Caco-2 (cell line): ENCODE results near the gene RBMXL2. TPM values are rescaled to one million over a fixed set of nuclear protein-coding genes. Genes with fewer than 3 reads are reported as not detected.

Source experiments
- Bru-seq: library from RNA; stranded (reverse); fragments of 400-500 nt; gene quantifications from one replicate; lab custom pipeline; 2021; lab: Mats Ljungman, UMichigan
- BruChase-seq, 2 experiments: library from RNA; stranded (reverse); fragments of 400-500 nt; gene quantifications; one replicate each; lab custom pipeline; 2021; lab: Mats Ljungman, UMichigan
- BruUV-seq: library from RNA; stranded (reverse); fragments of 400-500 nt; replicated peaks from 2 replicates; lab custom pipeline; 2021; lab: Mats Ljungman, UMichigan
- CTCF ChIA-PET: fragments of 300-600 bp; sonication (Branson Sonifier 250); formaldehyde crosslinking; loops from one replicate; lab custom pipeline; 2022; ENCODE audit warnings: antibody characterized with exemption; lab: Charles Lee
- POLR2A ChIA-PET: fragments of 300-600 bp; sonication (Branson Sonifier 250); formaldehyde crosslinking; loops from one replicate; lab custom pipeline; 2022; ENCODE audit warnings: antibody characterized with exemption; lab: Charles Lee
- DNase-seq, 2 experiments: peaks; one replicate each; pipeline versions ENCODE4 v3.0.0 to v3.0.0-alpha.2; 2020 to 2022
- H3K27me3 ChIP-seq: replicated peaks from 2 replicates; pipeline ENCODE4 v1.6.0; 2011; ENCODE audit warnings: low read length; ENCODE audit not compliant: control insufficient read depth, insufficient read depth
- H3K36me3 ChIP-seq: 2 replicates; pipeline ENCODE4 v1.5.1; 2011; ENCODE audit warnings: low read length; ENCODE audit not compliant: control insufficient read depth, insufficient read depth
- H3K4me1 ChIP-seq: fragments of 250-450 bp; sonication (Bioruptor Pico); 2 replicates; pipeline ENCODE4 v1.5.1; 2020; ENCODE audit warnings: mild to moderate bottlenecking
- H3K4me3 ChIP-seq: 2 replicates; pipeline ENCODE4 v1.5.1; 2011; ENCODE audit warnings: low read depth, mild to moderate bottlenecking, control low read depth, low read length
- H3K9me3 ChIP-seq: fragments of 250-450 bp; sonication (Bioruptor Pico); 2 replicates; pipeline ENCODE4 v1.5.1; 2020; ENCODE audit warnings: mild to moderate bottlenecking, moderate library complexity
- H3K27ac Mint-ChIP-seq: one replicate; pipeline ENCODE4 v1.8.0; 2022; ENCODE audit warnings: mixed read lengths; ENCODE audit not compliant: unreplicated experiment
- H3K27me3 Mint-ChIP-seq: one replicate; pipeline ENCODE4 v1.8.0; 2022; ENCODE audit warnings: mixed read lengths; ENCODE audit not compliant: insufficient read depth, unreplicated experiment
- H3K36me3 Mint-ChIP-seq: one replicate; pipeline ENCODE4 v1.8.0; 2022; ENCODE audit warnings: mild to moderate bottlenecking, mixed read lengths; ENCODE audit not compliant: insufficient read depth, unreplicated experiment
- H3K4me1 Mint-ChIP-seq: one replicate; pipeline ENCODE4 v1.8.0; 2022; ENCODE audit warnings: low read depth, mixed read lengths; ENCODE audit not compliant: unreplicated experiment
- H3K4me3 Mint-ChIP-seq: one replicate; pipeline ENCODE4 v1.8.0; 2022; ENCODE audit warnings: mild to moderate bottlenecking, moderate library complexity, mixed read lengths; ENCODE audit not compliant: unreplicated experiment
- H3K9me3 Mint-ChIP-seq: one replicate; pipeline ENCODE4 v1.8.0; 2022; ENCODE audit warnings: mixed read lengths; ENCODE audit not compliant: unreplicated experiment
- intact Hi-C: fragments of 100-400 bp; cut with micrococcal nuclease; formaldehyde crosslinking; loops from one replicate; pipeline ENCODE4 v1.10.0; 2022; ENCODE audit not compliant: unreplicated experiment
- long read RNA-seq: library from polyadenylated mRNA; stranded (forward); transcript quantifications from one replicate; pipeline ENCODE4 v2.0.0, GENCODE V29; 2022
- total RNA-seq: library from RNA; stranded (reverse); gene quantifications from 2 replicates; pipeline ENCODE4 v1.2.3, GENCODE V29; 2022
- TF ChIP-seq, protein P1 (sequence below), 2 experiments: fragments of 200-600 bp in 1 of 2; IDR thresholded peaks; 1 replicate in 1 of 2; 2 replicates in 1 of 2; pipeline versions ENCODE4 v1.5.1 to v1.8.0; 2011 to 2022; ENCODE audit warnings: antibody characterized with exemption in 1 of 2, control low read depth in 1 of 2, inconsistent platforms in 1 of 2, low read depth in 1 of 2, low read length in 1 of 2, mild to moderate bottlenecking in 1 of 2, moderate library complexity in 1 of 2; ENCODE audit not compliant: insufficient read depth in 1 of 2, severe bottlenecking in 1 of 2, unreplicated experiment in 1 of 2

The RBMXL2 gene
- total RNA-seq, result not detected in 2 replicates
- Bru-seq, nascent RNA, result not detected
- BruChase-seq, experiment 1, labeled RNA remaining after a 2-hour chase, result not detected
- BruChase-seq, experiment 2, labeled RNA remaining after a 6-hour chase, result not detected
- long read RNA-seq, result 0 reads

DNA sequence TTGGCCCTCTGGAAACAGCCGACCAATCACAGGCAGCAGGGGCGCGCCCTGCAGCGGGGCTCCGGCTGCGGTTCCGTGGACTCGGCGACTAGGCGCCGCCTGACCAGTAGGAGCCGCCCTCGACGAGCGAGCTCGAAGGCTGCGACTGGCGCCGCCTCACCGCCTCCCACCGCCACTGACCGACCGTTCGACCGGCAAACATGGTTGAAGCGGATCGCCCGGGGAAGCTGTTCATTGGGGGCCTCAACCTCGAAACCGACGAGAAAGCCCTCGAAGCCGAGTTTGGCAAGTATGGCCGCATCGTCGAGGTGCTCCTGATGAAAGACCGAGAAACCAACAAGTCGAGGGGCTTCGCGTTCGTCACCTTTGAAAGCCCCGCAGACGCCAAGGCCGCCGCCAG lies at the start of gene RBMXL2:
Gene RBMXL2, plus strand, starts transcription at position 78 of the 400 bp plus-strand sequence. Its CDS starts 123 bp downstream, at position 201.
- DNase-seq, result no peak
- Mint-ChIP-seq H3K4me3 (no peak within 1 kb of the TSS), H3K9me3 (no peaks in the 10 kb centered on the region), H3K36me3 (no peaks in the 10 kb centered on the region), H3K27ac (no peak within 1 kb of the TSS), H3K27me3 (peaks cover 8% of the 10 kb centered on the region), H3K4me1 (no peaks in the 10 kb centered on the region)
- BruUV-seq, result no TSS peak
- ChIA-PET CTCF (interaction anchor here (0.7 kb wide), 1 partner anchor 461 kb away, joined by 3 read pairs; no protein-coding TSS in a partner anchor), POLR2A (no interaction called here)
- Histone ChIP-seq H3K4me3 (no peak within 1 kb of the TSS), H3K27me3 (no peaks in the 10 kb centered on the region), H3K4me1 (no peaks in the 10 kb centered on the region), H3K9me3 (no peaks in the 10 kb centered on the region), H3K36me3 (no peaks in the 10 kb centered on the region)
- TF ChIP-seq, protein P1, sequence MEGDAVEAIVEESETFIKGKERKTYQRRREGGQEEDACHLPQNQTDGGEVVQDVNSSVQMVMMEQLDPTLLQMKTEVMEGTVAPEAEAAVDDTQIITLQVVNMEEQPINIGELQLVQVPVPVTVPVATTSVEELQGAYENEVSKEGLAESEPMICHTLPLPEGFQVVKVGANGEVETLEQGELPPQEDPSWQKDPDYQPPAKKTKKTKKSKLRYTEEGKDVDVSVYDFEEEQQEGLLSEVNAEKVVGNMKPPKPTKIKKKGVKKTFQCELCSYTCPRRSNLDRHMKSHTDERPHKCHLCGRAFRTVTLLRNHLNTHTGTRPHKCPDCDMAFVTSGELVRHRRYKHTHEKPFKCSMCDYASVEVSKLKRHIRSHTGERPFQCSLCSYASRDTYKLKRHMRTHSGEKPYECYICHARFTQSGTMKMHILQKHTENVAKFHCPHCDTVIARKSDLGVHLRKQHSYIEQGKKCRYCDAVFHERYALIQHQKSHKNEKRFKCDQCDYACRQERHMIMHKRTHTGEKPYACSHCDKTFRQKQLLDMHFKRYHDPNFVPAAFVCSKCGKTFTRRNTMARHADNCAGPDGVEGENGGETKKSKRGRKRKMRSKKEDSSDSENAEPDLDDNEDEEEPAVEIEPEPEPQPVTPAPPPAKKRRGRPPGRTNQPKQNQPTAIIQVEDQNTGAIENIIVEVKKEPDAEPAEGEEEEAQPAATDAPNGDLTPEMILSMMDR (IDR thresholded peaks at IDR 0.05; ENCODE audit: insufficient read depth in 1 of 2, low read depth in 1 of 2, low read length in 1 of 2, severe bottlenecking in 1 of 2, unreplicated experiment in 1 of 2), result no peak
- intact Hi-C loops, result no loop called here

DNA sequence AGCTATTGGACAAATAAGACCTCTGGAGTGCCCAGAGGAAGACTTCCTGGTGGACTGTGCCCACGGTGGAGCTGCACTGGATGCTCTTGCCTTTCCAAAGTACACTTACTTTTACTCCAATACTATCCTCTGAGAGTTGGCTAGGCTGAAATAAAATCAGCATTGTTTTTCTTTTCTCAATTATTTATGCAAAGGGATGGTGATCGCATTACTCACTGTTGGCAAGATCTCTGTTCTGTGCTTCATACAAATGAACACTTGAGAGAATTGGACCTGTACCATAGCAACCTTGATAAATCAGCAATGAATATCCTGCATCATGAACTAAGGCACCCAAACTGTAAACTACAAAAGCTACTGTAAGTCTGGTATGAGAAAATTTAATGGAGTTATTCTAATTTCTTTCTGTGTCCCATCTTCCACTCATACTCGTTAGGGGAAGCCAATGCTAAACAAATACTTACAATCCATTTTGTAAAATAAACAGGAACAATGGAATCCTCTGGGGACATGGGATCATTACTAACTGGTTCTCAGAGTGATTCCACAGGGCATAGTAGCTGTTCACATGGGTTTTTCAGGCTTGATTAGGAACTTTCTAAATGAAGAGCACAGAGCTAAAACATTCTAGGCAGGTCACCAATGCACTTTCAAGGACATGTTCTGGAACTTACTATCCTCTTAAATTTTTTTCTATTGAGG lies 42.2 kb upstream of the RBMXL2 start:
- no peaks in the 10 kb centered on the region for H3K4me1 Mint-ChIP-seq

DNA sequence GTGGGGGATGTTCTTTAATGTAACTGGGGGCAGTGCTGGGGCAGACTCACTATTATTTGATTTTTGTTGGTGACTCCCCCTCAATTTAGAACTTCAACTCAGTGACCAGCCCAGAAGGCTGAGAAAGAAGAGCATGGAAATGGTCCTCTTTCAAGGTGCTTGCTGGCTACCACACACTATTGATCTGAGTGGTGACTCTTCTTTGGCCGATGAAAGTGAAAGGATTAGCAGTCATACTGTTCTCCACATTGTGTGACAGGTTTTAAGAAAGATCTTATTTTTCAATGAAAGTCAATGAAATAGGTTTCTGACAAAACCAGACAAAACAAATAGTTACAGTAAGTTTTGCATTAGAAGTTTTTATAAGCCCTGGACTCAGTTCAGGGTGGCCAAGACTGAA lies 38.6 kb upstream of the RBMXL2 start:
- Mint-ChIP-seq H3K4me3 (no peak overlapping the region), H3K9me3 (no peaks in the 10 kb centered on the region), H3K4me1 (no peaks in the 10 kb centered on the region), H3K27me3 (peaks cover 7% of the 10 kb centered on the region), H3K36me3 (no peaks in the 10 kb centered on the region), H3K27ac (no peak overlapping the region)
- intact Hi-C loops, result no loop called here
- TF ChIP-seq, protein P1 (IDR thresholded peaks at IDR 0.05; ENCODE audit: insufficient read depth in 1 of 2, low read depth in 1 of 2, low read length in 1 of 2, severe bottlenecking in 1 of 2, unreplicated experiment in 1 of 2), result no peak
- no peak overlapping the region for H3K4me3 ChIP-seq
- DNase-seq, result no peak
- no peaks in the 10 kb centered on the region for H3K36me3 ChIP-seq
- H3K27me3 ChIP-seq, result no peaks in the 10 kb centered on the region
- BruUV-seq, result no TSS peak
- no peaks in the 10 kb centered on the region for H3K9me3 ChIP-seq
- ChIA-PET CTCF (interaction anchor here (0.8 kb wide), 1 partner anchor 293 kb away, joined by 4 read pairs; no protein-coding TSS in a partner anchor), POLR2A (no interaction called here)
- H3K4me1 ChIP-seq, result no peaks in the 10 kb centered on the region

More for the DNA sequence above, 42.2 kb upstream of the RBMXL2 start:
- no TSS peak for BruUV-seq
- H3K4me3 ChIP-seq, result no peak overlapping the region
- no peaks in the 10 kb centered on the region for H3K9me3 ChIP-seq
- CTCF ChIA-PET, result no interaction called here
- intact Hi-C loops, result no loop called here
- TF ChIP-seq, protein P1 (IDR thresholded peaks at IDR 0.05; ENCODE audit: insufficient read depth in 1 of 2, low read depth in 1 of 2, low read length in 1 of 2, severe bottlenecking in 1 of 2, unreplicated experiment in 1 of 2), result no peak
- no peak overlapping the region for H3K27ac Mint-ChIP-seq
- H3K4me3 Mint-ChIP-seq, result no peak overlapping the region
- H3K36me3 ChIP-seq, result no peaks in the 10 kb centered on the region
- H3K27me3 Mint-ChIP-seq, result peaks cover 3% of the 10 kb centered on the region
- H3K36me3 Mint-ChIP-seq, result no peaks in the 10 kb centered on the region
- POLR2A ChIA-PET, result no interaction called here
- no peaks in the 10 kb centered on the region for H3K4me1 ChIP-seq
- H3K27me3 ChIP-seq, result no peaks in the 10 kb centered on the region
- no peaks in the 10 kb centered on the region for H3K9me3 Mint-ChIP-seq
- DNase-seq, result no peak
